RWPE2 (cell line): ENCODE measurements around the gene LMBR1.
"Not testable (repeated sequence)": the region's sequence is repeated elsewhere in the genome, so short reads cannot be mapped to it uniquely, and the experiment has no call there.

Experiments
- ATAC-seq: fragments of 200-7000 bp; cut with Tn5 transposase; 3 replicates; pipeline ENCODE4 v1.9.1; 2021; ENCODE audit warnings: low read depth
- DNase-seq: peaks from one replicate; pipeline ENCODE4 v3.0.0-alpha.2; 2020; ENCODE audit warnings: low spot score
- H3K27ac ChIP-seq: fragments of 450-650 bp; 2 replicates; pipeline ENCODE4 v1.5.1; 2017; ENCODE audit warnings: mild to moderate bottlenecking; ENCODE audit not compliant: poor library complexity, severe bottlenecking
- H3K27me3 ChIP-seq: fragments of 250-450 bp; sonication (Bioruptor Pico); 2 replicates; pipeline ENCODE4 v1.5.1; 2021; ENCODE audit warnings: mild to moderate bottlenecking, moderate library complexity; ENCODE audit not compliant: insufficient read depth, poor library complexity, severe bottlenecking
- H3K36me3 ChIP-seq: fragments of 250-450 bp; sonication (Bioruptor Pico); 2 replicates; pipeline ENCODE4 v1.5.1; 2020; ENCODE audit warnings: low read depth, mild to moderate bottlenecking, moderate library complexity
- H3K4me1 ChIP-seq: fragments of 250-450 bp; sonication (Bioruptor Pico); 2 replicates; pipeline ENCODE4 v1.5.1; 2021; ENCODE audit warnings: mild to moderate bottlenecking, moderate library complexity; ENCODE audit not compliant: insufficient read depth, poor library complexity, severe bottlenecking
- H3K4me3 ChIP-seq: fragments of 250-450 bp; sonication (Bioruptor Pico); 2 replicates; pipeline ENCODE4 v1.5.1; 2021; ENCODE audit warnings: mild to moderate bottlenecking, moderate library complexity; ENCODE audit not compliant: severe bottlenecking
- H3K9me3 ChIP-seq: fragments of 250-450 bp; sonication (Bioruptor Pico); 2 replicates; pipeline ENCODE4 v1.5.1; 2021; ENCODE audit warnings: mild to moderate bottlenecking, moderate library complexity; ENCODE audit not compliant: severe bottlenecking
- TF ChIP-seq, protein P1 (sequence below): fragments of 450-650 bp; IDR thresholded peaks from one replicate; pipeline ENCODE4 v1.5.1; 2017; ENCODE audit warnings: mild to moderate bottlenecking, moderate library complexity; ENCODE audit not compliant: poor library complexity, severe bottlenecking

The LMBR1 gene

DNA sequence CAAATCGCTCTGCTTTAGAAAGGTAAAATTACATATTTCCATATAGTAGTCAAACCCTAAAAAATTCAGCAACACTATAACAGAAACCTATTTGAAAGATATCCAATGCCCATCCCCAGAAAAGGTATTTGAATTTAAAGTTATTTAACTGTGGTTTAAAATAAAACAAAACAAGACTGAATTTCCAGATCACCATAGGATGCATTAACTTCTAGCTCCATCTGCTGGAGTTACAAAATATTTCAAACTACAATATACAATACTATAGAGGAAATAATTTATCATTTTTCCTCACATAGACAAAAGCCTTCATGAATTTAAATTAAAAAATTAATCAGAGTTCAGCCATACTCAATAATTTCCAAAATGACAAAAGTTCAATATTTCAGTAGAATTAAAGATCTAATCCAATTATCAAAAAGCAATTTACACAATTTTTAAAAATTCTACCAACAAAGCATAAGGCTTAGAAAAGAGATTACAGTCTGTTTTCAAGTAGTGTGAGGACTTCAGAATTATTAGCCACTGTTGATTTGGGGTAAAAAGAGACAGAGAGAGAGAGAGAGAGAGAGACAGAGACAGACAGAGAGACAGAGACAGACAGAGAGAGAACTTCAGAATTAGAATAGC is 75.9 kb downstream of the LMBR1 start:
- ATAC-seq: peak; percentile 41; the same call in 1 of the 3 replicates
- TF ChIP-seq, protein P1, sequence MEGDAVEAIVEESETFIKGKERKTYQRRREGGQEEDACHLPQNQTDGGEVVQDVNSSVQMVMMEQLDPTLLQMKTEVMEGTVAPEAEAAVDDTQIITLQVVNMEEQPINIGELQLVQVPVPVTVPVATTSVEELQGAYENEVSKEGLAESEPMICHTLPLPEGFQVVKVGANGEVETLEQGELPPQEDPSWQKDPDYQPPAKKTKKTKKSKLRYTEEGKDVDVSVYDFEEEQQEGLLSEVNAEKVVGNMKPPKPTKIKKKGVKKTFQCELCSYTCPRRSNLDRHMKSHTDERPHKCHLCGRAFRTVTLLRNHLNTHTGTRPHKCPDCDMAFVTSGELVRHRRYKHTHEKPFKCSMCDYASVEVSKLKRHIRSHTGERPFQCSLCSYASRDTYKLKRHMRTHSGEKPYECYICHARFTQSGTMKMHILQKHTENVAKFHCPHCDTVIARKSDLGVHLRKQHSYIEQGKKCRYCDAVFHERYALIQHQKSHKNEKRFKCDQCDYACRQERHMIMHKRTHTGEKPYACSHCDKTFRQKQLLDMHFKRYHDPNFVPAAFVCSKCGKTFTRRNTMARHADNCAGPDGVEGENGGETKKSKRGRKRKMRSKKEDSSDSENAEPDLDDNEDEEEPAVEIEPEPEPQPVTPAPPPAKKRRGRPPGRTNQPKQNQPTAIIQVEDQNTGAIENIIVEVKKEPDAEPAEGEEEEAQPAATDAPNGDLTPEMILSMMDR: peak; percentile 80
- Histone ChIP-seq H3K4me3 (no peak overlapping the region), H3K36me3 (peaks cover 16% of the 10 kb centered on the region), H3K4me1 (no peaks in the 10 kb centered on the region), H3K27me3 (no peaks in the 10 kb centered on the region), H3K9me3 (peaks cover 3% of the 10 kb centered on the region), H3K27ac (no peak overlapping the region)
- DNase-seq: no peak

DNA sequence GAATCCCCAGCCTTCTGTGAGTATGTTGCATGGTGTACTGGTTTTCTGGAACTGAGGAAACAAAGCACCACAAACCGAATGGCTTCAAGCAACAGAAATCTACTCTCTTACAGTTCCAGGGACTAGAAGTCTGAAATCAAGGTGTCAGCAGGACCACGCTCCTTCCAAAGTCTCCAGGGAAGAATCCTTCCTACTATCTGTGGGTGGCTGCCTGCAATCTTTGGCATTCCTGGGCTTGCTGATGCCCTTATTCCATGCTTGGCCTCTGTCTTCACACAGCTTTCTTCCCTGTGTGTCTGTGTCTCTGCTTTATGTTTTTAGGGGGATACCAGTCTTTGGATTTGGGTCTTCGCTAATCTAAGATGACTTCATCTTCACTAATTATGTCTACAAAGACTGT is 81.3 kb downstream of the LMBR1 start:
- Histone ChIP-seq H3K27ac (no peak overlapping the region), H3K4me1 (no peaks in the 10 kb centered on the region), H3K9me3 (peaks cover under 1% of the 10 kb centered on the region), H3K4me3 (no peak overlapping the region), H3K27me3 (no peaks in the 10 kb centered on the region), H3K36me3 (peaks cover 15% of the 10 kb centered on the region)
- DNase-seq: no peak
- no peak for ATAC-seq
- TF ChIP-seq, protein P1: no peak

DNA sequence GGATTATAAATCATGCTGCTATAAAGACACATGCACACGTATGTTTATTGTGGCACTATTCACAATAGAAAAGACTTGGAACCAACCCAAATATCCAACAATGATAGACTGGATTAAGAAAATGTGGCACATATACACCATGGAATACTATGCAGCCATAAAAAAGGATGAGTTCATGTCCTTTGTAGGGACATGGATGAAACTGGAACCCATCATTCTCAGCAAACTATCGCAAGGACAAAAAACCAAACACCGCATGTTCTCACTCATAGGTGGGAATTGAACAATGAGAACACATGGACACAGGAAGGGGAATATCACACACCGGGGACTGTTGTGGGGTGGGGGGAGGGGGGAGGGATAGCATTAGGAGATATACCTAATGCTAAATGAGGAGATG is 89.3 kb downstream of the LMBR1 start:
- not testable (repeated sequence) for ATAC-seq

DNA sequence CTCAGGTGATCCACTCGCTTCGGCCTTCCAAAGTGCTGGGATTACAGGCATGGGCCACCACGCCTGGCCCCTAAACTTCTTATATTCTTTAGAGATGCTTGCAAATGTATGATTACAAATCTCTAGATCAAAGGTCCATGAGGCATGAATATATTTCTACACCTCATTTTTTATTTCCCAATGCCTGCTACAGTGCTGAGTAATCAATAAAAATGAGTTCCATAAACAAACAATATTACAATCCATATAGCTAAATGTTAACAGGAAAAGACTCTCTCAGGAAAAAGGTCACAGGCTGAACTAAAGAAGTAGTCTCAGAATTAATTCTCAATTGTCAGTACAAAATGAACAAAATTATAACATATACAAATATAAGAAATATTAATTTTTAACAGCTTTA is 90.8 kb downstream of the LMBR1 start:
- ATAC-seq: no peak
- TF ChIP-seq, protein P1: no peak
- H3K27me3 ChIP-seq: no peaks in the 10 kb centered on the region
- H3K4me1 ChIP-seq: no peaks in the 10 kb centered on the region
- H3K36me3 ChIP-seq: peaks cover 4% of the 10 kb centered on the region; the same call in 1 of the 2 replicates
- H3K4me3 ChIP-seq: no peak overlapping the region
- no peaks in the 10 kb centered on the region for H3K9me3 ChIP-seq
- H3K27ac ChIP-seq: no peak overlapping the region
- DNase-seq: no peak

More for the DNA sequence above, 89.3 kb downstream of the LMBR1 start:
- not testable (repeated sequence) for H3K36me3 ChIP-seq, H3K9me3 ChIP-seq, H3K27me3 ChIP-seq, H3K4me3 ChIP-seq, DNase-seq, H3K27ac ChIP-seq, H3K4me1 ChIP-seq

DNA sequence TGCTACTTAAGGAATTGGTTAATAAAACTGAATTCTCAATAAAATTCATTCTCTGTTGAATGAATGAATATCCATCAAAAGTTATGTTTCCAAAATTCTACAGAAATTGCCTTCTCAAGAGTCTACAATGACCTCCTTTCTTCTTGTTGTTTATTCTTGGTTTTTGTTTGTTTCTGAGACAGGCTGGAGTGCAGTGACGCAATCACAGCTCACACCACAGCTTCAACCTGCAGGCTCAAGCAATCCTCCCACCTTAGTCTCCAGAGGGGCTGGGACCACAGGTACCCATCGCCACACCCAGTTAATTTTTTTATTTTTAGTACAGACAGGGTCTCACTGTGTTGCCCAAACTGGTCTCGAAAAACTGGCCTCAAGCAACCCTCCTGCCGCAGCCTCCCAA is 97.6 kb downstream of the LMBR1 start:
- ATAC-seq: no peak
- DNase-seq: no peak
- Histone ChIP-seq H3K4me1 (no peaks in the 10 kb centered on the region), H3K9me3 (no peaks in the 10 kb centered on the region), H3K36me3 (peaks cover 19% of the 10 kb centered on the region), H3K27ac (no peak overlapping the region), H3K4me3 (no peak overlapping the region), H3K27me3 (no peaks in the 10 kb centered on the region)
- TF ChIP-seq, protein P1: no peak
